GM12874 (cell line): ENCODE data around the gene TGFBR3L.

ENCODE experiments used
- TF ChIP-seq, protein P1 (sequence below): IDR thresholded peaks from 2 replicates; pipeline ENCODE4 v1.5.1; 2011; ENCODE audit warnings: low read depth, mild to moderate bottlenecking, control low read depth, low read length, moderate library complexity; ENCODE audit not compliant: insufficient read depth

Gene TGFBR3L

DNA sequence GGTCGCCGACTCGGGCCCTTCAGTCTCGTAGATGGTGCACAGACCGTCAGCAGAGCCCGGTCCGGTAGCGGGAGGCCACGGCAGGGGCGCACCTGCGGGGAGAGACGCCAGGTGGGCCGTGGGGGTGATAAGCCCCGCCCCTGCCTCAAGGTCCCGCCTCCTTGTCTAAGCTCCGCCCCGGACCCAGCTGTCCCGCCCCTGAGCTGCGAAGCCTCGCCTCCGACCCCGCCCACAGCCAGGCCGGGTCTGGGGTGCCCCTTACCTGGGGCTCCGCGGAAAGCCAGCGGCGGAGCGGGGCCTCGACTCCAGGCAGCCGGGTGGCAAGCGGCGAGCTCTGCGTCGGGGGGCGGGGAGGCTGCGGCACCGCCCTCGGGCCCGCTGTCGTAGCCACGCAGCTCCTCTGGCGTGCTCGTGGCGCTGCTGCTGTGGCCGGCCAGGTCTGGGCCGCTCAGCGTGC is 45.1 kb upstream of the TGFBR3L start:
- TF ChIP-seq, protein P1, sequence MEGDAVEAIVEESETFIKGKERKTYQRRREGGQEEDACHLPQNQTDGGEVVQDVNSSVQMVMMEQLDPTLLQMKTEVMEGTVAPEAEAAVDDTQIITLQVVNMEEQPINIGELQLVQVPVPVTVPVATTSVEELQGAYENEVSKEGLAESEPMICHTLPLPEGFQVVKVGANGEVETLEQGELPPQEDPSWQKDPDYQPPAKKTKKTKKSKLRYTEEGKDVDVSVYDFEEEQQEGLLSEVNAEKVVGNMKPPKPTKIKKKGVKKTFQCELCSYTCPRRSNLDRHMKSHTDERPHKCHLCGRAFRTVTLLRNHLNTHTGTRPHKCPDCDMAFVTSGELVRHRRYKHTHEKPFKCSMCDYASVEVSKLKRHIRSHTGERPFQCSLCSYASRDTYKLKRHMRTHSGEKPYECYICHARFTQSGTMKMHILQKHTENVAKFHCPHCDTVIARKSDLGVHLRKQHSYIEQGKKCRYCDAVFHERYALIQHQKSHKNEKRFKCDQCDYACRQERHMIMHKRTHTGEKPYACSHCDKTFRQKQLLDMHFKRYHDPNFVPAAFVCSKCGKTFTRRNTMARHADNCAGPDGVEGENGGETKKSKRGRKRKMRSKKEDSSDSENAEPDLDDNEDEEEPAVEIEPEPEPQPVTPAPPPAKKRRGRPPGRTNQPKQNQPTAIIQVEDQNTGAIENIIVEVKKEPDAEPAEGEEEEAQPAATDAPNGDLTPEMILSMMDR, result no peak

DNA sequence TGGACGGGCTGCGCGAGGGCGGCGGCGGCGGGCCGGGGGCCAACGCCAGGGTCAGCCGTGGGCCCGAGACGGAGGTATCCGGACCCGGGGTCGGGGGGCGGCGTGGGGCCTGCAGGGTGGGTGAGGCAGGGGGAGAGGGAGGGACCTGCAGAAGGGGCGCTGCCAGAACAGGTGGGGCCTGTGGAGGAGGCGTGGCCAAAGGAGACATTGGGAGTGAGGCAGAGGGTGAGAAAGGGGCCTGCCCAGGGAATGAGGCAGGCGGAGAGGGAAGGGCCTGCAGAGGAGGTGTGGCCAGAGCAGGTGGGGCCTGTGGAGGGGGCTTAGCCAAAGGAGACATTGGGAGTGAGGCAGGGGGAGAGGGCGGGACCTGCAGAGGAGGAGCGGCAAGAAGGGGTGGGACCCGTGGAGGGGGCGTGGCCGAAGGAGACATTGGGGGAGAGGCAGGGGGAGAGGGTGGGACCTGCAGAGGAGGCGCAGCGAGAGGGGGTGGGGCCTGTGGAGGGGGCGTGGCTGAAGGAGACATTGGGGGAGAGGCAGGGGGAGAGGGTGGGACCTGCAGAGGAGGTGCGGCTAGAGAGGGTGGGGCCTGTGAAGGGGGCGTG is 44.6 kb upstream of the TGFBR3L start:
- TF ChIP-seq, protein P1, result no peak

DNA sequence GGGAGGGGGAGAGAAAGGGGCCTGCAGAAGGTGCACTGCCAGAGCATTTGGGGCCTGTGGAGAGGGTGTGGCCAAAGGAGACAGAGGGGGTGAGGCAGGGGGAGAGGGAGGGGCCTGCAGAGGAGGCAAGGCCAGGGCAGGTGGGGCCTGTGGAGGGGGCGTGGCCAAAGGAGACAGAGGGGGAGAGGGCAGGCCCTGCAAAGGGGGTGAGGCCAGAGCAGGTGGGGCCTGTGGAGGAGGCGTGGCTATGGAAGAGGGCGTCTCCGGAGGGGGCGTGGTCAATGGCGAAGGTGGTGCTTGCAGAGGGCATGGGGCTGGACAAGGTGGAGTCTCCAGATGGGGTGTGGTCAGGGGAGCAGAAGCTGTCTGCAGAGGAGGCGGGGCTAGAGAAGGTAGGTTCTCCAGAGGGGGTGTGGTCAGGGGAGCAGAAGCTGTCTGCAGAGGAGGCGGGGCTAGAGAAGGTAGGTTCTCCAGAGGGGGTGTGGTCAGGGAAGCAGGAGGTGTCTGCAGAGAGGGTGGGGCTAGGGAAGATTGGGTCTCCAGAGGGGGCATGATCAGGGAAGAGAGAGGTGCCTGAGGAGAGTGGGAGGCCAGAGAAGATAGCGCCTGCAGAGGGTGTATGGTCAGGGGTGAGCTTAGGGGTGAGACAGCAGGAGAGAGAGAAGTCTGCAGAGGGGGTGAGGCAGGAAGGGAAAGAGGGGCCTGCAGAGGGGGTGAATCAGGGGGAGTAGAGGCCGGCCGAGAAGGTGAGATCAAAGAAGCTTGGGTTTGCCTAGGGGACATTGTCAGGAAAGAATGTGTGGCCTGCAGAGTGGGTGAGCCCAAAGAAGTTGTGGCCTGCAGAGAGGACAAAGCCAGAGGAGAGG is 43.8 kb upstream of the TGFBR3L start:
- TF ChIP-seq, protein P1, result no peak

DNA sequence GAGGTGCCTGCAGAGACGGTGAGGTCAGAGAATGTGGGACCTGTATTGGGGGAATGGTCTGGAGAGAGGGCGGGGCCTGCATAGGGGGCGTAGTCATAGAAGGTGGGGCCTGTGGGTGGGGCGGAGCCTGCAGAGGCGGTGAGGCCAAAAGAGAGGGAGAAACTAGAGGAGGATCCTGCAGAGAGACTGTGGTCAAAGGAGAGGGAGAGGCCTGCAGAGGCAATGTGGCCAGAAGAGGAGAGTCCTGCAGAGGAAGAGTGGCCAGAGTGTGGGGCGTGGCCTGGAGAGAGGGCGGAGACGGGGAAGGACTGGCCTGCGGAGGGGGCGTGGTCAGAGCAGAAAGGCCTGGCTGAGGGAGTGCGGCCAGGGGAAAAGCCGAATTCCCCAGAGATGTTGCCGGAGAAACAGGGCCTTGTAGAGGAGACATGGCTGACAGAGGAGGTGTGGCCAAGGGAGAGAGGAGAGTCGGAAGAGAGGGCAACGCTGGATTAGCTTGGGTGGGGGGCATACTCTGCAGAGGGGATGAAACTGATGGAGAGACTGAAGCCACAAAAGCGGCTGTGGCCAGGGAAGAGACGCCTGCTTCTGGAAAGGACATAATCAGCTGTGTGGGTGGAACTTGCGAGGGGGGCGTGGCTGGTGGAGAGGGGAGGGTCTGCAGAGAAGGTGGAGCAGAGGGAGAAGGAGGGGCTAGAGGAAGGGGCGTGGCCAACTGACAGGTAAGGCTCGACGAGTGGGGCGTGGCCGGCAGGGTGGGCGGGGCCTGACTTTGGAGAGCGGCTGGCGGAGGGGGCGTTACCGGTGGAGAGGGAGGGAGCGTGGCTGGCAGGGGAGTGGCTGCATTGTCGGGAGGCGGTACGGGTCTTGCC is 43.0 kb upstream of the TGFBR3L start:
- TF ChIP-seq, protein P1, result no peak

DNA sequence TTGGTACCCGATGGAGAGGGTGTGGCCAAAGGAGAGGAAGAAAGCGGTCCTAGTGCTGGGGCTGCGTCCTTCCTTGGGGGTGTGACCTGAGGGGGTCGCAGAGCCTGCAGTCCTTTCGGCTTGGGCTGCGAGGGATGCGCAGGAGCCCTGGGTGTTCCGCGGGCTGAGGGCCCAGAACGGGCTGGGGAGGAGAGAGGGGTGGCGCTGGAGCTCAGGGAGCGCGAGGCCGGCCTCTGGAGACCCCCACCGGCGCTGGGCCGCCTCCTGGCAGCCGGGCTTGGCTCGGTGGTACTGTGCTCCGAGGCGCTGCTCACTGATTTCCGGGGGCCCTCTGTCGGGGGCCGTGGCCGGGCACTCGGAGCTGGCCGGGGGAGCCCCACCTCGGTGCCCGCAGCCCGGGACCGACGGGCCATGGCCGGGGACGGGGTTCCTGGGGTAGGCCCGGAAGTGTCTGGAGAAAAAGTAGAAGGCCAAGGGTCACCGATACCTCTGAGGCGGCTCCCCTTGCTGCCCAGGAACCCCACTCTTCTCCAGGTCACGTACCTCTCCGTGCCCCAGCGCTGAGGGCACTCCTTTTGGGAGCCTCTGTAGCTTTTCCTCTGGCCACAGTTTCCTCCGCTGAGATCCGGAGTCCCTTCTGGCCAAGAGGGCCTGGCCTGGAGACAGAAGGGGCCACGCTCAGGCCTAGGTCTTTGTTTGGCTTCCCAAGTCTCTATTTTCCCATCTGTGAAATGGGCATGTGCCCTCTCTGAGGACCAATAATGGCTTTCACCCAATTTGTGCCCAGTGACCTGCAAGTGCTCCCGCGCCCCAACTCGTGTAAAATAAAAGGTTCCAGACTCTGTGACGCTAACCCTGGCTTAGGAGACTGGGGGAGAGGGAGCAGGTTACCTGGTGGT is 42.1 kb upstream of the TGFBR3L start:
- TF ChIP-seq, protein P1, result no peak

DNA sequence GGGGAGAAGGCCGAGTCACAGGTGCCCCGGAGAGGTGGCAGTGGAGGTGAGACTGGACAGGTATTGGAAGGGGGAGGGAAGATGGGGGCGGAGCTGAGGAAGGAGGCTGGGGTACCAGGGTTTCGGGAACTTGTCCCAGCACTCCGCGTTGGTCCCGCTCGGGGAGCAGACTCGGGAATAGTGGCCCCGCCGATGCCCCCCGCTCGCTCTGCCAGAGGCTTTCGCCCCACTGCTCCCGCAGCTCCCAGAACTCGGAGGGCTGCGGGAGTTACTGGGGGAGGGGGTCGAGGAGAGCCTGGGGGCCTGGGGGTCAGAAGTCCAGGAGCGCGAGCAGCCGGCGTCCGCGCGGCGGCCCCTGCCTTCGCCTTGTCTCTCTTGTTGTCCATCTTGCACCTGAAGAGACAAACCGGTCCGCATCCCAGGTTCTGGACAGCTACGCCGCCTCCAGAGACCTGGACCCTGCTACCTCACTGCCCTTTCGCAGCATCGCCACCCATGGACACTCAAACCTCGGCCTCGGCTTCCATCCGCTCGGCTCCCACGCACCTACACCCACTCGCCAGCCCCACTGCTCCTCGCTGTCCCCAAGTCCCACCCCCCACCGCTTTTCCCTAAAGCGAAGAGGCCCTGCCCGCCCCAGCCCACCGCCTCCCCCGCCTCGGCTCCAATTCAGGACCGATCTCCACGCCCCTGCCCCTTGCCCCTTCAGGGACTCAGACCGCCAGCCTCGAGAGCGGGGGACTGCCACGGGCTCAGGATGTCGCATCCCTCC is 41.1 kb upstream of the TGFBR3L start:
- TF ChIP-seq, protein P1, result no peak
